Measurements from ENCODE around the gene SP100. TPM values are rescaled to one million over a fixed set of nuclear protein-coding genes. Genes with fewer than 3 reads are reported as not detected.

The SP100 gene
- total RNA-seq, result 93.0 and 120 TPM in 2 replicates
- 73.7 and 106 TPM in 2 replicates for polyA plus RNA-seq
- 59.1 and 77.4 TPM in 2 replicates for polyA plus RNA-seq (2012)
- 9.0 and 13.0 TPM in 2 replicates for polyA minus RNA-seq (ENCODE audit: low replicate concordance)

DNA sequence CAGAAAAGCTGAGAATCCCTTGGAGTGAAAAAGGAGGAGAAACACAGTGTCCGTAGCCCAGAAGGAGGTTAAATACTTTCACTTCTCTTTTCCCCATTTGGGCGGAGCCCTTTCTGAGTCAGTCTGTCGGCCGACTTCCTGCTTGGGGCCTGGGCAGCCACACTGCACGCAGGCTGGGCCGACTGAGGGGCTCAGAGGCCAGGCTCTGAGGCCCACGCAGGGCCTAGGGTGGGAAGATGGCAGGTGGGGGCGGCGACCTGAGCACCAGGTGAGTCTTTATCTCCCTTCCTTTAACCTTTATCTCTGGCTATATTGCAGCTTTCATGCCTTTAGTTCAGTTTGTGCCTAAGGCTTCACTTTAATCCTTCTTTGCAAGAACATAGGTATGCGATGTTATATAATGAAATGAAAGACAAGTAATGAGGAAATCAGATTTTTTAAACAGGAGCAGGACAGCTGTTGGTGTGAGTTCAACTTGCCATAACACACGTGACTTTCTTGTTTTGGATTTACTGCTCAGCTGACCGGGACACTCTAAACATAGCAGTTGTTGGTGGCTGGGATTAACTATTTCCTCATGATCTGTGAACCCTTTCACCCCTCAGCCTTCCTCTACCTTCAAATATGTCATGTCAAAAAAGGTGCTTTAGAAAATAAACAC lies at the start of gene SP100:
Gene SP100, plus strand, starts transcription at position 141 of the 661 bp plus-strand sequence. Its CDS starts 96 bp downstream, at position 237.
- H3K36me3 ChIP-seq (ENCODE audit: control insufficient read depth, insufficient read depth, low read length), result no peaks in the 10 kb centered on the region
- H2AFZ ChIP-seq (ENCODE audit: low read length), result peak within 1 kb of the TSS; percentile 65
- peak within 1 kb of the TSS; percentile 76 for H3K9ac ChIP-seq (ENCODE audit: insufficient read depth, low read length)
- H3K9me3 ChIP-seq (ENCODE audit: control insufficient read depth, insufficient read depth, low read depth, low read length), result no peaks in the 10 kb centered on the region
- peak within 1 kb of the TSS; percentile 71 to 93 (median 82) for H3K4me3 ChIP-seq (replicated peaks in 1 of 4; ENCODE audit: control extremely low read depth in 1 of 4, insufficient read depth in 1 of 4, low read depth in 3 of 4, low read length in 4 of 4)
- peak; percentile 82 to 86 for DNase-seq (ENCODE audit: low read depth in 2 of 2)
- peak within 1 kb of the TSS; percentile 98 for H3K4me2 ChIP-seq (ENCODE audit: extremely low read depth, insufficient read depth, low read length)
- no peaks in the 10 kb centered on the region for H4K20me1 ChIP-seq (ENCODE audit: control insufficient read depth, extremely low read depth, insufficient read depth, low read length)
- TF ChIP-seq, protein P1, sequence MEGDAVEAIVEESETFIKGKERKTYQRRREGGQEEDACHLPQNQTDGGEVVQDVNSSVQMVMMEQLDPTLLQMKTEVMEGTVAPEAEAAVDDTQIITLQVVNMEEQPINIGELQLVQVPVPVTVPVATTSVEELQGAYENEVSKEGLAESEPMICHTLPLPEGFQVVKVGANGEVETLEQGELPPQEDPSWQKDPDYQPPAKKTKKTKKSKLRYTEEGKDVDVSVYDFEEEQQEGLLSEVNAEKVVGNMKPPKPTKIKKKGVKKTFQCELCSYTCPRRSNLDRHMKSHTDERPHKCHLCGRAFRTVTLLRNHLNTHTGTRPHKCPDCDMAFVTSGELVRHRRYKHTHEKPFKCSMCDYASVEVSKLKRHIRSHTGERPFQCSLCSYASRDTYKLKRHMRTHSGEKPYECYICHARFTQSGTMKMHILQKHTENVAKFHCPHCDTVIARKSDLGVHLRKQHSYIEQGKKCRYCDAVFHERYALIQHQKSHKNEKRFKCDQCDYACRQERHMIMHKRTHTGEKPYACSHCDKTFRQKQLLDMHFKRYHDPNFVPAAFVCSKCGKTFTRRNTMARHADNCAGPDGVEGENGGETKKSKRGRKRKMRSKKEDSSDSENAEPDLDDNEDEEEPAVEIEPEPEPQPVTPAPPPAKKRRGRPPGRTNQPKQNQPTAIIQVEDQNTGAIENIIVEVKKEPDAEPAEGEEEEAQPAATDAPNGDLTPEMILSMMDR (conservative IDR thresholded peaks at IDR 0.05 in 1 of 2, IDR thresholded peaks at IDR 0.05 in 1 of 2; ENCODE audit: low read depth in 1 of 2, low read length in 2 of 2), result no peak
- no peak for TF ChIP-seq EZH2 (IDR thresholded peaks at IDR 0.05; ENCODE audit: low read length, missing control alignments)
- no peaks in the 10 kb centered on the region for H3K27me3 ChIP-seq (ENCODE audit: control insufficient read depth, insufficient read depth, low read length)
- peaks cover 7% of the 10 kb centered on the region for H3K4me1 ChIP-seq (ENCODE audit: control insufficient read depth, extremely low read depth, insufficient read depth, low read length)
- peaks cover 49% of the 10 kb centered on the region for H3K79me2 ChIP-seq (ENCODE audit: control insufficient read depth, insufficient read depth, low read length)
- H3K27ac ChIP-seq (ENCODE audit: insufficient read depth, low read length), result peak within 1 kb of the TSS; percentile 93

- Histone ChIP-seq H3K4me3 (replicated peaks in 1 of 4; ENCODE audit: control extremely low read depth in 1 of 4, insufficient read depth in 1 of 4, low read depth in 3 of 4, low read length in 4 of 4) (no peak overlapping the region), H3K4me2 (ENCODE audit: extremely low read depth, insufficient read depth, low read length) (no peak overlapping the region), H3K79me2 (ENCODE audit: control insufficient read depth, insufficient read depth, low read length) (no peaks in the 10 kb centered on the region), H3K4me1 (ENCODE audit: control insufficient read depth, extremely low read depth, insufficient read depth, low read length) (no peaks in the 10 kb centered on the region), H3K27me3 (ENCODE audit: control insufficient read depth, insufficient read depth, low read length) (no peaks in the 10 kb centered on the region), H4K20me1 (ENCODE audit: control insufficient read depth, extremely low read depth, insufficient read depth, low read length) (no peaks in the 10 kb centered on the region), H2AFZ (ENCODE audit: low read length) (no peak overlapping the region), H3K27ac (ENCODE audit: insufficient read depth, low read length) (no peak overlapping the region), H3K9me3 (ENCODE audit: control insufficient read depth, insufficient read depth, low read depth, low read length) (no peaks in the 10 kb centered on the region), H3K36me3 (ENCODE audit: control insufficient read depth, insufficient read depth, low read length) (no peaks in the 10 kb centered on the region), H3K9ac (ENCODE audit: insufficient read depth, low read length) (no peak overlapping the region)
- no peak for TF ChIP-seq EZH2 (IDR thresholded peaks at IDR 0.05; ENCODE audit: low read length, missing control alignments)
- TF ChIP-seq, protein P1 (conservative IDR thresholded peaks at IDR 0.05 in 1 of 2, IDR thresholded peaks at IDR 0.05 in 1 of 2; ENCODE audit: low read depth in 1 of 2, low read length in 2 of 2), result no peak
- DNase-seq (ENCODE audit: low read depth in 2 of 2), result no peak
These were observed 33.9 kb upstream of the SP100 start for GRCh38 chr2:230382108-230382507.

DNA sequence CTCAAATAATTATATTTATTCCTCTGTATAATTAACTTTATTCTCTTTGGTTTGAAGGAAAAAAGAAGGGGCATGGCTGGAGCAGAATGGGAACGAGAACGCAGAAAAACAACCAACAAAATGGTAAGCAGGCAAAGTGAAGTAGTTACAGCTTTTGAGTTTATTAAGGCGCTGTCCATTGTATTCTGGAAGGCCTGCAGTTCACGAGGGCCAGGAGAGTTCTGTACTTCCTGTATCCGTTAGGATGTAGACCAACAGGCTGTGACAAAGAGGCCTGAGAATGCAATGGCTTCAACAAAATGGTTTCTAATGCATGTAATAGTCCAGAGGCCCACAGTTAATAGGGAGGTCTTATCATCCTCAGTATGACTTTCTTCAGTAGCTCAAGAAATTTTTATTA lies 32.5 kb upstream of the SP100 start:
- Histone ChIP-seq H3K4me3 (replicated peaks in 1 of 4; ENCODE audit: control extremely low read depth in 1 of 4, insufficient read depth in 1 of 4, low read depth in 3 of 4, low read length in 4 of 4) (no peak overlapping the region), H2AFZ (ENCODE audit: low read length) (no peak overlapping the region), H3K27ac (ENCODE audit: insufficient read depth, low read length) (no peak overlapping the region), H3K79me2 (ENCODE audit: control insufficient read depth, insufficient read depth, low read length) (no peaks in the 10 kb centered on the region), H3K9me3 (ENCODE audit: control insufficient read depth, insufficient read depth, low read depth, low read length) (no peaks in the 10 kb centered on the region), H4K20me1 (ENCODE audit: control insufficient read depth, extremely low read depth, insufficient read depth, low read length) (no peaks in the 10 kb centered on the region), H3K36me3 (ENCODE audit: control insufficient read depth, insufficient read depth, low read length) (no peaks in the 10 kb centered on the region), H3K4me1 (ENCODE audit: control insufficient read depth, extremely low read depth, insufficient read depth, low read length) (no peaks in the 10 kb centered on the region), H3K4me2 (ENCODE audit: extremely low read depth, insufficient read depth, low read length) (no peak overlapping the region), H3K27me3 (ENCODE audit: control insufficient read depth, insufficient read depth, low read length) (no peaks in the 10 kb centered on the region), H3K9ac (ENCODE audit: insufficient read depth, low read length) (no peak overlapping the region)
- DNase-seq (ENCODE audit: low read depth in 2 of 2), result no peak
- no peak for TF ChIP-seq EZH2 (IDR thresholded peaks at IDR 0.05; ENCODE audit: low read length, missing control alignments)
- TF ChIP-seq, protein P1 (conservative IDR thresholded peaks at IDR 0.05 in 1 of 2, IDR thresholded peaks at IDR 0.05 in 1 of 2; ENCODE audit: low read depth in 1 of 2, low read length in 2 of 2), result no peak
